NCI-H2227 (cell line): ENCODE results near the gene HNRNPL.
"Not testable (repeated sequence)": the region's sequence is repeated elsewhere in the genome, so short reads cannot be mapped to it uniquely, and the experiment has no call there.

Experiments used
- DNase-seq: peaks from one replicate; lab custom pipeline; 2025; ENCODE audit not compliant: unreplicated experiment; lab: John Stamatoyannopoulos, UW

The HNRNPL gene

GRCh38 chr19:38806371-38806770, 43.4 kb downstream of the HNRNPL start:
- no peak for DNase-seq

- DNase-seq: no peak
These were observed 44.6 kb downstream of the HNRNPL start for GRCh38 chr19:38805180-38805579.

DNA sequence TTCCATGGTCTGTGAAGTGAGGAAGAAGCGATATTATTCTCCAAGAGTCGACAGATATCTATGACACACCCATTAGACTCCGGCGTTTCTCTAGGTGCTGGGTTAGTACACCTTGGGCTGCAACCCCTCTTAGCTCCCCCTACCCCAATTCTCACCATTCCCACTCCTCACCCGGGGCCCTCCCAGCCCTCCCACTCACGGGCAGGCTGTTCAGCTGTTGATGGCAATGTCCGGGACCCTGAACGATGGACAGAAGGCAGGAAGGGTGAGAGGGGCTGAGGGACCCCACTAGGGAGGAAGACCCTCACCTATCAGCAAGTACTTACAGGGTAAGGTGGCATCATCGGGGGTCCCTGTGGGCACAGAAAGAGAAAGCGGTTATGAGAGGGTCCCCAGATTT, 46.2 kb downstream of the HNRNPL start:
- DNase-seq: no peak

- DNase-seq: no peak
These were observed 48.3 kb downstream of the HNRNPL start for GRCh38 chr19:38801359-38802095.

DNA sequence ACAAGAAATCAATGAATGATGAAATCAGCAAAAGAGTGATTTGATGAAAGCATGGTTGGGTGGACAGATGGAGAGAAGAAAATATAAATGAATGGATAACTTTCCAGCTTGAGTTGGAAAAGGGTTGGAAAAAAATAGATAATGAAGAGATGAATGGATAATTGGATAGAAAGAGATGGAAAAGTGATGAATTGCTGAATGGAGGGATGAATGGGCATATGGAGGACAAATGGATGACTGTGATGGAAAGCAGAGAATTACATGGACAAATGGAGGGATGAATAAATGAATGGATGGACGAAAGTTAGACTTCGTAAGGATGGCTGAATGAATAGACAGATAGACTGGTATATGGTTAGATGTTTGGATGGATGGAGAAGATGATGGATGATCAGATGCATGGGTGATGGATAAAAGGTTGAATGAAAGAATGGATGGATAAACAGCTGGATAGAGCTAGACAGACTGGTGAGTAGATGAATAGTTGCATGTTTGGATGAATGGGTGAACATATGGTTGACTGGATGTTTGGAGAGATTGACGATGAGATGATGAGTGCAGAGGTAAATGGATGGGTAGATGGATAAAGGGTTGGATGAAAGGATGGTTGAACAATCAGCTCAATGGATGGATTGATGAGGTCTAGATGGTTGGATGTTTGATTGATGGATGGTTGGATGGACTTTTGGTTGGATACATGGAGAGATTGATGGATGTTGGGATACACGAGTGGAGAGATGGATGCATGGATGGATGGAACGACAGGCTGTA, 49.0 kb downstream of the HNRNPL start:
- no peak for DNase-seq

DNA sequence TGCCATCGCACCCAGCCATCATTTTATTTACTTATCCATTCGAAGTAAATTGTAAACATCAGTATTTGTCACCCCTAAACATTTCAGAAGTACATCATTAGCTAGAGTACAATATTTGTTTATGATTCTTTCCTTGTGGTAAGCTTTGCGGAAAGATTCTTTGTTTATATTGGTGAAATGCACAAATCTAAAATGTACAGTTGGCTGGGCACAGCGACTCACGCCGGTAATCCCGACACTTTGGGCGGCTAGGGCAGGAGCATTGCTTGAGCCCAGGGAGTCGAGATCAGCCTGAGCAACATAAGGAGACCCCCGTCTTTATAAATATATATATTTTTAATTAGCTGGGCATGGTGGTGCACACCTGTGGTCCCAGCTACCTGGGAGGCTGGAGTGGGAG, 50.7 kb downstream of the HNRNPL start:
- DNase-seq: no peak

- DNase-seq: not testable (repeated sequence)
These were observed 52.0 kb downstream of the HNRNPL start for GRCh38 chr19:38797781-38798180.

- DNase-seq: no peak
These were observed 53.6 kb downstream of the HNRNPL start for GRCh38 chr19:38796154-38796553.

- no peak for DNase-seq
These were observed 54.2 kb downstream of the HNRNPL start for GRCh38 chr19:38795549-38795948.

GRCh38 chr19:38793671-38794070, 56.1 kb downstream of the HNRNPL start:
- DNase-seq: no peak

DNA sequence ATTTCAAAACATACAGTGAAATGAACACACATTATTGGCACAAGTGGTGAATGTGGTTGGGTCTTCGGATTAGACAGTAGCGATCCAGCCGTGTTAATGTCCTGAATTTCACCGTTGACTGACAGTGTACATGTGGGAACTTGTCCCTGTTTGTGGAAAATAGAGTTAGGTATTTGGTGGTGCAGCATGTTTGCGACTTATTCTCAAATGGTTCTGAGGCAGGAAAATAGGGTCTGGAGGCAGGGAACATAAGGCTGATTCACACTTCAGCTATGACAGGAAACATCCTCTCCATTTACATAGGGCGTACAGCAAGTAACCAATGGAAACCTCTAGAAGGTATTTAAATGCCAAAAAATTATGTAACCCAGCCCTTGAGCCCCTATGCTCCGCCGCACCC, 56.6 kb downstream of the HNRNPL start:
- no peak for DNase-seq

- DNase-seq: no peak
These were observed 57.3 kb downstream of the HNRNPL start for GRCh38 chr19:38792250-38793111.

DNA sequence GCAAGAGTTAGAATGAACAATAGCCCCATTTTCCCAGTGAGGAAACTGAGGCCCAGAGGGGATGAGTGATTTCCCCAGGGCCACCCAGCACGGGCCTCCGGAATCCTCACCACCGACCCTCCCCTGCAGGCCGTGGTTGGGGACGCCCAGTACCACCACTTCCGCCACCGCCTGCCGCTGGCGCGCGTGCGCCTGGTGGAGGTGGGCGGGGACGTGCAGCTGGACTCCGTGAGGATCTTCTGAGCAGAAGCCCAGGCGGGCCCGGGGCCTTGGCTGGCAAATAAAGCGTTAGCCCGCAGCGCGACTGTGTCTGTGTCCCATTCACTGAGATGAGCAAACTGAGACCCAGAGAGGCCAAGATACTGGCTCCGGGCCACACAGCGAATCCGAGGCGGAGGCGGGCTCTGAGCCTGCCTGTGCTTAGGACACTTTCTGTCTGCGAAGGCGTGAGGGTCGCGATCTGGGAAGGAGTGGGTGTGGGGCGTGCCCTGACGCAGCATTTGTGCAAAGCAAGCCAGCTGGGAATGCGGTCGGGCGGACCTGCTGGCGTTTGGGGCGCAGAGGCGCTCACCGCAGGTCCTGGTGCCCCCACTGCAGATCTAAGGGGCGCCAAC, 58.2 kb downstream of the HNRNPL start:
- DNase-seq: not testable (repeated sequence)

DNA sequence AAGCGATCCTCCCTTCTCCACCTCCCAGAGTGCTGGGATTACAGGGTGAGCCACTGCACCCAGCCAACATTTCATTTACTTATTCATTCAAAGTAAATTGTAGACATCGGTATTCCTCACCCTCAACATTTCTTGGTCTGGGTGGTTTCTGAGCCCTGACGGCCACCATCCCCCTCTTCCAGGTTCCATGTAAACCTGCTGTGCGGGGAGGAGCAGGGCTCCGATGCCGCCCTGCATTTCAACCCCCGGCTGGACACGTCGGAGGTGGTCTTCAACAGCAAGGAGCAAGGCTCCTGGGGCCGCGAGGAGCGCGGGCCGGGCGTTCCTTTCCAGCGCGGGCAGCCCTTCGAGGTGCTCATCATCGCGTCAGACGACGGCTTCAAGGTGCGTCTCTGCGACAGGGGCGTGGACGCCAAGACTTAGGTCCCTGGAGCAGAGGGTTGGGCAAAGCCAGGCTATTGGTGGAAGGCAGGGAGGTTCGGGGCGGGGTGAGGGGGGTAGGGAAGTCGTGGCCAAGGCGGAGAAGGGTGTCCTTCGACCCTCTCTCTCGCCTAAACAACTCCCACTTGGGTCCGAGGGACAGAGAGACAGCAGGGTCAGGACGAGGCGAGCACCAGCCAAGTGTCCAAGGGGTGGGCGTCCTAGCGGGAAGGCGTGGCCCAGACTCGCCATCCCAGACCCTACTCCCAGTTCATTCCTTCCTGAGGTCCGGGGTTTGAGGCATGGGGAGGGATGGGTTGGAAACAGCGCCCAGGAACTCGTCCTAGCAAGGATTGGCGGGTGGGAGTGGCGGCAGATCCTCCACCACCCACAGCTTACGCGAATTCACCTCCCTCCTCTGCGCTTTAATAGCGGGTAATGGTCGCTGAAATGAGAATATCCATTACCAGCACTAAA, 59.0 kb downstream of the HNRNPL start:
- DNase-seq: not testable (repeated sequence)

GRCh38 chr19:38788478-38789243, 61.1 kb downstream of the HNRNPL start, which contains the start of gene LGALS7B:
Gene LGALS7B (plus strand): TSS chr19:38789200. CDS start chr19:38789227, 27 bp downstream.
- DNase-seq: no peak

GRCh38 chr19:38786572-38787265, 63.1 kb downstream of the HNRNPL start:
- DNase-seq: no peak
